HFFc6 (cell line): ENCODE measurements around the gene HIBADH. TPM values are rescaled to one million over a fixed set of nuclear protein-coding genes. Genes with fewer than 3 reads are reported as not detected.

Experiments used
- DNase-seq: peaks from one replicate; pipeline ENCODE4 v3.0.0-alpha.2; 2018
- H3K27ac Mint-ChIP-seq: 2 replicates; pipeline ENCODE4 v1.8.0; 2020; ENCODE audit warnings: mild to moderate bottlenecking, mixed read lengths
- H3K27me3 Mint-ChIP-seq: 2 replicates; pipeline ENCODE4 v1.8.0; 2021; ENCODE audit warnings: mild to moderate bottlenecking, moderate library complexity, mixed read lengths; ENCODE audit not compliant: insufficient read depth
- H3K36me3 Mint-ChIP-seq: 2 replicates; pipeline ENCODE4 v1.8.0; 2021; ENCODE audit warnings: low read depth, mixed read lengths
- H3K4me1 Mint-ChIP-seq: 2 replicates; pipeline ENCODE4 v1.8.0; 2020; ENCODE audit warnings: low read depth, mixed read lengths
- H3K4me3 Mint-ChIP-seq: 2 replicates; pipeline ENCODE4 v1.8.0; 2020; ENCODE audit warnings: mild to moderate bottlenecking, moderate library complexity, mixed read lengths
- H3K9me3 Mint-ChIP-seq: 2 replicates; pipeline ENCODE4 v1.8.0; 2020; ENCODE audit warnings: mild to moderate bottlenecking, mixed read lengths
- long read RNA-seq: library from polyadenylated mRNA; unstranded; transcript quantifications from one replicate; pipeline ENCODE4 v2.0.0, GENCODE V29; 2019
- total RNA-seq, 6 experiments: library from RNA; stranded (reverse); fragmentation: NEBNext Ultra II Directional; extraction: Animal tissue kit (Norgen Biotek cat#: 25700); gene quantifications; 2 replicates in 1 of 6; 3 replicates in 5 of 6; pipeline ENCODE4 v1.2.3, GENCODE V29; 2021
- TF ChIP-seq, protein P1 (sequence below): fragments of 200-600 bp; sonication (generic); IDR thresholded peaks from 2 replicates; pipeline ENCODE4 v1.5.0; 2021; ENCODE audit warnings: antibody characterized with exemption, mild to moderate bottlenecking

HIBADH gene
- total RNA-seq, result 10 to 100 TPM; 43.6 to 55.6 (median 47.3) TPM
- long read RNA-seq, transcript HIBADH-201 (8 exons, 1,990 nt), result major isoform, 87 of 118 reads
- long read RNA-seq, partial matches to known transcripts, result 4 of 118 reads
- long read RNA-seq, other reads (novel, unspliced or antisense), result 26 of 118 reads

DNA sequence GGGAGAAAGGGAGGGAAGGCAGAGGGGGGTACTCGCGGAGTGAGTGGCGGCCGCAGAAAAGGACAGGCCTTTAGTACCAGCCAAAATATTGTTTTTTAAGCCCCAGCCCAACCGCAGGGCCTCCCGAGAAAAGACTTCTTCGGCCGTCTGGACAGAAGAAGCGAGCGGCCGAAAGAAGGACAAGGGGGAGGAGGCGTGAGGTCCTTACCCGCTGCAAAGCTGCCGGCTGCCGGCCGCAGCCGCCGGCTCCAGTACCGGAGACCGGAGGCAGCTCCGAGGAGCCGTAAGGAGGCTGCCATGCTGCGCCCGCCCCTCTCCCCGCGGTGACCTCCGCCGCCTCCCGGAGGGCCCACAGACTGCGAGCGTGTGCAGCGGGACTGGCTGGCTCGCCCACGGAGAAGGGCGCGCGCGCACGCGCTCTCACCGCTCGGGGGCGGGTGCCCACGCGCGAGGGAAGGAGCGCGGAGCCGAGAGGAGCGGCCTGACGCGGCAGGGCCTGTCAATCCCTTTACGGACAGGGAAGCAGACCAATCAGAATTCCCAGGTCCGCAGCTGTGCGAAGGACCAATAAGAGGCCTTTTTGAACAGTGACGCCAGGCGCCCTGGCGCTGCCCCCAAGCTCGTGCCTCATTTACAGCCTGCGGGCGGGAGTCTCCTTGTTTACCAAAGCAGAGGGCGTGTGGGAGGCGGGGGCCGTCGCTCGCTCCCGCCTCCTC is at the start of gene HIBADH:
HIBADH (minus strand) TSS at position 394 of the 716 bp plus-strand sequence; CDS start at position 299, 95 bp downstream.
- TF ChIP-seq, protein P1, sequence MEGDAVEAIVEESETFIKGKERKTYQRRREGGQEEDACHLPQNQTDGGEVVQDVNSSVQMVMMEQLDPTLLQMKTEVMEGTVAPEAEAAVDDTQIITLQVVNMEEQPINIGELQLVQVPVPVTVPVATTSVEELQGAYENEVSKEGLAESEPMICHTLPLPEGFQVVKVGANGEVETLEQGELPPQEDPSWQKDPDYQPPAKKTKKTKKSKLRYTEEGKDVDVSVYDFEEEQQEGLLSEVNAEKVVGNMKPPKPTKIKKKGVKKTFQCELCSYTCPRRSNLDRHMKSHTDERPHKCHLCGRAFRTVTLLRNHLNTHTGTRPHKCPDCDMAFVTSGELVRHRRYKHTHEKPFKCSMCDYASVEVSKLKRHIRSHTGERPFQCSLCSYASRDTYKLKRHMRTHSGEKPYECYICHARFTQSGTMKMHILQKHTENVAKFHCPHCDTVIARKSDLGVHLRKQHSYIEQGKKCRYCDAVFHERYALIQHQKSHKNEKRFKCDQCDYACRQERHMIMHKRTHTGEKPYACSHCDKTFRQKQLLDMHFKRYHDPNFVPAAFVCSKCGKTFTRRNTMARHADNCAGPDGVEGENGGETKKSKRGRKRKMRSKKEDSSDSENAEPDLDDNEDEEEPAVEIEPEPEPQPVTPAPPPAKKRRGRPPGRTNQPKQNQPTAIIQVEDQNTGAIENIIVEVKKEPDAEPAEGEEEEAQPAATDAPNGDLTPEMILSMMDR, result peak; percentile 57
- Mint-ChIP-seq H3K36me3 (no peaks in the 10 kb centered on the region), H3K4me1 (peaks cover 20% of the 10 kb centered on the region), H3K27ac (peak within 1 kb of the TSS; percentile 87), H3K27me3 (no peaks in the 10 kb centered on the region; the same call in 1 of the 2 replicates), H3K4me3 (peak within 1 kb of the TSS; percentile 93), H3K9me3 (no peaks in the 10 kb centered on the region)
- peak; percentile 100 for DNase-seq

DNA sequence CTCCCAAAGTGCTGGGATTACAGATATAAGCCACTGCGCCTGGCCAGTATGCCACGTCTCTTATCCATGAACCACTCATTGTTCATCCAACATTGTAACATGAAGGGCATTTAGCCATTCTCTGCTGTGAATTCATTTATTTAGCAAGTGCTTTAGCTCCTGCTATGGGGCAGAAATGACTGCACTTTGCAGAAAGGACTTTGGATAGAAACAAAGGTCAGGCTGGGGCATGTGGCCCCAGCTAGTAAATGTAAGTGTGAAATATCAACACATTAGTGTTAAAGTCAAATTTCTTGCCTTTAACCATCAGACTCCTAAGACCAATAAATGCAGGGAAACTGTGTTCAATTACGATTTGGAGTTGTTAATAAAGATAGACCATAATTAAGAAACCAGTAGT is 49.5 kb upstream of the HIBADH start:
- no peaks in the 10 kb centered on the region for H3K36me3 Mint-ChIP-seq
- no peak for DNase-seq
- H3K27me3 Mint-ChIP-seq, result no peaks in the 10 kb centered on the region; the same call in 1 of the 2 replicates
- no peaks in the 10 kb centered on the region for H3K9me3 Mint-ChIP-seq
- no peak overlapping the region for H3K4me3 Mint-ChIP-seq
- H3K27ac Mint-ChIP-seq, result no peak overlapping the region
- TF ChIP-seq, protein P1, result no peak
- H3K4me1 Mint-ChIP-seq, result peaks cover 27% of the 10 kb centered on the region

DNA sequence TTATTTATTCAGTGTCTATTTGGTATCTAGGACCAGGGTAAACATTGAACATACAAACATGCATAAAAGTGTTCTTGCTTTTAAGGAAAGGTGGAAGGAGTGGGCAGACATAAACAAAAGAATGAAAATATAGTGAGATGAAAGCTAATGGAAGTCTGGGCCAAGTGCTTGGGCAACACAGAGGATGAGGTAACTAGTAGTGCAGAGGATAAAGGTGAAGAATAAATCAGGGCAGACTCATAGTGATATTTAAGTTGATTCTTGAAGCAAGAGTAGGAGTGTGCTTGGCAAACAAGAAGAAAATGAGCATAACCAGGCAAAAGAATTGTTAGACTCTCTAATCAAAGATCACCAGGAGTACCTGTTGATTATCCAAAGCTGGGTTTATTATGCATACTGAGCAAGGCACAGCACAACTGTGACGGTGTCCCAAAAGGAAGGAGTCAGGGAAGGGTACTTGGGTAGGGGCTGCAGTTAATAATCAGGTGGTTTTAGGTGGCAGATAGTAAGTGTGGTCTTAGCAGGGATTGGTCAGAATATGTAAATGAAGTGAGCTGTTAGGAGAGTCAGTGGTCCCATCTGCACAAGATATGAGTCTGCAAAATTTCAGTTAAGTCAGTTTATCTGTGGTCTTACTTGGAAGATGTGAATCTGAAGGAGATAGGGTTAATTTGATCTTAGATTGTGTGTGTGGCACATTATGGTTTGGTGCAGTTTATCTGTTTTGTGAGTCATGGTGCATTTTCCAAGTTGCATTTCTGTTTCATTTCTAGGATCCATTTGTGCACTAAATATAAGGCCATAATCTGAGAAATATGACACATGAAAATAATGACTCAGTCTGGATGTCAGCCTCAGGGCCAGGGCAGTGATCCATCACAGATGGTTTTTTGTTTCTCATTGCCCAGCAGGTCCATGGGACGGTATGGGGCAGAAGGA is 46.7 kb upstream of the HIBADH start:
- H3K36me3 Mint-ChIP-seq, result no peaks in the 10 kb centered on the region
- peak; percentile 57 for DNase-seq
- peak overlapping the region; percentile 7; the same call in 1 of the 2 replicates for H3K27ac Mint-ChIP-seq
- peak overlapping the region; percentile 14 for H3K4me3 Mint-ChIP-seq
- peaks cover 25% of the 10 kb centered on the region for H3K4me1 Mint-ChIP-seq
- no peaks in the 10 kb centered on the region; the same call in 1 of the 2 replicates for H3K27me3 Mint-ChIP-seq
- no peaks in the 10 kb centered on the region for H3K9me3 Mint-ChIP-seq
- TF ChIP-seq, protein P1, result no peak

DNA sequence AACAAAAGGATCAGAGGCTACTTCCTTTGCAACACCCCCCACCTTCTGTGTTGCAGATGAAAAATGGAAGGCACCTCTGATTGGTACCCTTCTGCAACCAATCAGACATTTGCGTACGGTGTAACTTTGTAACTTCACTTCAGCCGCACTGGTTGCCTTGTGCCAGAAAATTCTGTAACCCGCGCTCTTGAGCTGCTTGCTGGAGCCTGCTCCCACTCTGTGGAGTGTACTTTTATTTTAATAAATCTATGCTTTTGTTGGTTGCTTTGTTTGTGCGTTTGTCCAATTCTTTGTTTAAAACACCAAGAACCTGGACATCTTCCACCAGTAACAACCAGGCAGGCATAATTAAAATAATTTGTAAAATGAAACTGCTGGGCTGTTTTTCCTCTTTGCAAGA is 45.8 kb upstream of the HIBADH start:
- DNase-seq, result no peak
- Mint-ChIP-seq H3K4me1 (peaks cover 26% of the 10 kb centered on the region), H3K27me3 (no peaks in the 10 kb centered on the region; the same call in 1 of the 2 replicates), H3K27ac (no peak overlapping the region), H3K36me3 (no peaks in the 10 kb centered on the region), H3K9me3 (no peaks in the 10 kb centered on the region), H3K4me3 (no peak overlapping the region)
- TF ChIP-seq, protein P1, result no peak

DNA sequence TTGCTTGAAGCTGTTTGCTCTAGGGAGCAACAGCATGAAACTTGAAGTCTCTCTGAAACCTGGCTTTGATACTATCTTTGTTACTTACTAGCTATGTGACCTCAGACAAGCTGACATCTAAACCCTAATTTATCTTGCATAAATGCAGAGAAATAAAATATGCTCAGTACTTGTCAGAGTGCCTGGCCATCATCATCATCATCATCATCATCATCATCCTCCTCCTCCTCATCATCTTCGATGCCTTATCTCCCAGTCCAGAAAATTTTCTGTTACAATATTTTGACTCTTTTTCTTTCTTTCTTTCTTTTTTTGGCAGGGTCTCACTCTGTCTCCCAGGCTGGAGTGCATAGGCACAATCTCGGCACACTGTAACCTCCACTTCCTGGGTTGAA is 42.5 kb upstream of the HIBADH start:
- TF ChIP-seq, protein P1, result no peak

More for the DNA sequence above, 42.5 kb upstream of the HIBADH start:
- no peaks in the 10 kb centered on the region; the same call in 1 of the 2 replicates for H3K27me3 Mint-ChIP-seq
- peaks cover 32% of the 10 kb centered on the region for H3K4me1 Mint-ChIP-seq
- no peak overlapping the region for H3K27ac Mint-ChIP-seq
- no peaks in the 10 kb centered on the region for H3K36me3 Mint-ChIP-seq
- H3K4me3 Mint-ChIP-seq, result no peak overlapping the region
- H3K9me3 Mint-ChIP-seq, result no peaks in the 10 kb centered on the region
- no peak for DNase-seq
